Mucosa of gallbladder (tissue), 1 donor: Measurements from ENCODE around the gene ZNF764. TPM values are rescaled to one million over a fixed set of nuclear protein-coding genes. Genes with fewer than 3 reads are reported as not detected.
"Not testable (repeated sequence)": the region's sequence is repeated elsewhere in the genome, so short reads cannot be mapped to it uniquely, and the experiment has no call there.

Experiments used
- DNase-seq: peaks from one replicate; pipeline ENCODE4 v3.0.0-alpha.2; 2020; ENCODE audit warnings: low spot score
- total RNA-seq: library from RNA; stranded (reverse); gene quantifications from one replicate; pipeline ENCODE4 v1.2.1, GENCODE V29; 2021
- donor health status: DM: no; HTN: no; CAD: no.

The ZNF764 gene
- total RNA-seq, 1 donor from 2014 or later = 12.1 TPM

DNA sequence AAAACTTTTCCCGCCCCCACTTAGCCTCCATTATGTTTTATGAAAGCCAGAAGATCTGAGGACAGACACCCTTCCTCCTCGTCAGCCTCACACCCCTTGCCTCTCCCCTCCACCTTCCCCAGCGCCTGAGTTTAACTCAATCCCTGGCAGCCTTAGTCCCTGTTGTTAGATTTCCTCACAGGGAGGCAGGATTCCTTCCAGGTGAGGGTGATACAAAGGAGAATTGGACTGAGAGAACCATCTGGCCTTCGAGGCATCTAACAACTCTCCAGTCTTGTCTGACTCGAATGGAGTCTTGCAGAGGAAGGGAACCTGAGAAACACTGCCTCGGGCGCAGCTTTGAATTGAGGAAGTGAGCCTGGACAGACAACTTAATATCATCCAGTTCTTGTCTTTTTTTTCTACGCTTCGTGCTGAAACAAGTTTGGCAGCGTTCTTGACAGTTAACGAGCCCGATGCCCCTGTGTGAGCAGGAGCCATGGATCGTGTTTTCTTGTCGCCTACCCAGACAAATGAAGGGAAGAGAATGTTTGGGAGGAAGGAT, 30.5 kb downstream of the ZNF764 start:
- DNase-seq = no peak

DNA sequence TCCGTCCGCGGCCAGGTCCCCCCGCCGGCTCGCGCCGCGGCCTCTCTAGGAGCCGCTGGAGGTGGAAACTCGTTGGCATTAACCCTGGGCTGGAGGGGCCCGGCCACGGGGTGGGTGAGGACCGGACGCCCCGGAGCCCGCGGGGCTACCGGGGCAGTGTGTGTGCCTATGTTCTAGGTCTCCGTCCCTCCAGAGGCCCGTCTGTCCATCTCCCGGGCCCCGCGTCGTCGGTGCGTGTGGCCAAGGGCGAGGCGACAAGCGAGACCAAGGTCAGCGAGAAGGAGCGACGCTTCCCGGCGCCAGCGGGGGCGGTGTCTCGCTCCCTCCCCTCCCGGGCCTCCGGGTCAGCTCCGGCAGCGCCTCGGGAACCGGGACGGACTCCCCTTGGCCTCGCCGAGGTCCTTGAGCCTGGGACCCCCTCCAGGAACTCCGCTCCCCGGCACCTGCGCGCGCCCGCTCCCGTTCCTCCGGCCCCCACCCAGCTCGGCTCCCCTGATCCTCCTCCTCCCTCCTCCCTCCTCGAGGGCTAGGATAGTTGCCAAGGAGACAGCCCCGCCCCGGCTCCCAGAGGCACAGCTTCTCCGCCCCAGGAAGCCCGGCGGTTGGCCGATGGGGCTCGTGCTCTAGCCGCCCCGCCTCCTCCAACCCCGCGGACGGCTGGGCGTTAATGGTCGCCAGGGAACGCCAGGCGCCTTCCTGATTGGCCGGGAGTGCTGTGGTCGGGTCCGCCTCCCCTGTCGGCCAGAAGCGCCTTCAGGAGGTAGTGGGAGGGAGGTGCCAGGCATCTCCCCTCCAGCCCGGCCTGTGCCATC, 31.1 kb downstream of the ZNF764 start:
- peak; percentile 98 for DNase-seq

DNA sequence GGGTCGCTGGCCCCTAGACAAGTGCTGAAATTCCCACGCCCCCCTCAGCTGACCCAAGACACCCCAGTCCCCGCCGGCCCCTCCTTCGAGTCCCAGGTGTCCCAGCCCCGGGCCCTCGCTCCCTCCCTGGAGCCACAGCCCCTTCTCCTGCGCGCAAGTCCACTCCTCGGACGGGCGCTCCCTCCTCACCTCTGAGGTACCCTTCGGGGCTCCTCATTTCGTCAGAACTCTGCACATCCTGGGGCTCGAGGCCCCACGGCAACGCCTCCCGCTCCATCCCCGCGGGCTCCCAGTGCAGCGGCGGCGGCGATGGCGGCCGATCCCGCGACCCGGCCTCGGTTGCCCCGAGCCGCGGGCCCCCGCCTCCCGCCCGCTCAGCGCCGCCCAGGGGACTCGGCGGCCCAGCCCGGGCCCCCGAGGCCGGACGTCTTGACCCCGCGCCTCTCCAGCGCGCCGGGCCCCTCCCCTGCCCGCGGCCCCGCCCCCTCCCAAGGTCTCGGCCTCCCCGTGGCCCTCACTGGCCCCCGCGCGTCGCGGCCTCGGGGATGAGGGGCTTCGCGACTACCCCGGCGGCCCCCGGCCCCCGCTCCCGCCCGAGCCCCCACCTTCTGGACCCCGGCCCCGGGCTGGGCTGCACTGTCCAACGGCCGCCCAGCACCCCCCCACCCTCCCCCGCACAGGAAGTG, 31.9 kb downstream of the ZNF764 start, which contains the start of gene ZNF768:
ZNF768 (minus strand) TSS at position 430 of the 686 bp plus-strand sequence; CDS start at position 277, 153 bp downstream.
- DNase-seq = no peak

DNA sequence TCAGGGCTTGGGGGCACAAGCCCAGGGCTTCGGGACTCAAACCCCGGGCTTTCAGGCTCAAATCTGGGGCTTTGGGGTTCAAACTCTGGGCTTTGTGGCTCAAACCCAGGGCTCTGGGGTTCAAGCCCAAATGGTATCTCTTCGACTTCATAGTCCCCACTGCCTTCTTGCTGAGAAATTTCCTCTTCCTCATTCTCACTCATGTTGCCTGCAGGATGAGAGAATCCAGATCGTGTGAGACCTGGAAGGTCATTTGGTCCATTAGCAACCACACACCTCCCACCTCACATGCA, 32.4 kb downstream of the ZNF764 start:
- DNase-seq = no peak

DNA sequence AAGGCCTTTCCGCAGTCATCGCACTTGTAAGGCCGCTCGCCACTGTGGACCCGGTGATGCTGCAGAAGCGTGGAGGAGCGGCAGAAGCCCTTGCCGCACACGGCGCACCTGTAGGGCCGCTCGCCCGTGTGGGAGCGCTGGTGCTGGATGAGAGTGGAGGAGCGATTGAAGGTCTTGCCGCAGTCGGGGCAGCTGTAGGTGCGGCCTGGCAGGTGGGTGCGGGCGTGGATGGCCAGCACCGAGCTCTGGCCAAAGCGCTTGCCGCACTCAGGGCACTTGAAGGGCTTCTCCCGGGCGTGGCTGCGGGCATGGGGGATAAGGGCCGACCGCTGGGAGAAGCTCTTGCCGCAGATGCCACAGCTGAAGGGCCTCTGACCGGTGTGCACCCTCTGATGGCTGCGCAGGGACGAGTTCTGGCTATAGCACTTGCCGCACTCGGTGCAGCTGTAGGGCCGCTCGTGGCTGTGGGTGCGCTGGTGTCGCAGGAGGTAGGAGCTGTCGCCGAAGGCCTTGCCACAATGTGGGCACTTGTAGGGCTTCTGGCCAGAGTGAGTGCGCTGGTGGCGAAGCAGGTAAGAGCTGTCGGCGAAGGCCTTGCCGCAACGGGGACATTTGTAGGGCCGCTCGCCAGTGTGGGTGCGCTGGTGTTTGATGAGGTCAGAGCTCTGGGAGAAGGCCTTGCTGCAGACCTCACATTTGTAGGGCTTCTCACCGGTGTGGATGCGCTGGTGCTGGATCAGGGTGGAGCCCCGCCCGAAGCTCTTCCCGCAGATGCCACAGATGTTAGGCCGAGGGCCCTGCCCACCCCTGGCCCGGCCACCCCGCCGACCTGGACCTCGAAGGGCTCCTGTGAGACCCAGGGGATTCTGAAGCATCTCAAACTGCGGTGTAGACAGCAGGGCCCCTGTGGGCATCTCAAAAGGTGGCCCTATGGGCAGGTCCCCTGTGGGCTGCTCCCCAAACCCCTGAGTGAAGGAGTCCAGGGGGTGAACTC, 33.3 kb downstream of the ZNF764 start:
- no peak for DNase-seq

DNA sequence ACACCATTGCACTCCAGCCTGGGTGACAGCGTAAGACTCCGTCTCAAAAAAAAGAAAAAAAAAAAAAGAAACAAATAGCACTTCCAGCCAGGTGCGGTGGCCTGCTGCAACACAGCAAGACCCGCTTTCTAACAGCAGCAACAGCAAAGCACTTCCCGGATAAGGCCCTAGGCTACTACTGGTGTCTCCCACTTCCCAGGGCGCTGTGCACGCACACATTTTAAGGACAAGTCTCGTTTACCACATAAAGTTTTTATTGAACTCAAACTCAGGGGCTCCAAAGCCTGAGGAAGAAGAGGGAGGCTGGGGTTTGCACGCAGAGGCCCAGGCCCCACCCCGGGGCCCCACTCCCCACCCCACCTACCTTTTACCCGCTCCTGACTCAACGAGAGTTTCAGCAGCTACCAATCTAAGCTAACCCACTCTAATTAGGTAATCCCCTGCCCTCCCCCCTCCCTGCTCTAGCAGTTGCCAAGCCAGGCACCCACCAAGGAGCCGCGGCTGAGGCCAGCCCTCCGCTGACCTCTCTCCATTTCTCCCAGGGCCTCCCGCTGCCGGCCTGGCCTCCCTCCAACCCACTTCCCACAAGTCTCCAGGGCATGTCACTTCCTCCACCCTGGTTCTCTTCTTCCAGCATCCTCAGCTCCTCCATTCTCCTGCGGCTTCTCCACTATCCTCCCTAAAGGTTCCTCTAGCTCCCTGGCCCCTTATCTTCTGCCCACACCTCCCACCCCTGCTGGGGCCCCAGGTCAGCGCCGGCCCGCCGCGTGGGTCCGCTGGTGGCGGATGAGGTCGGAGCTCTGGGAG, 34.2 kb downstream of the ZNF764 start:
- no peak for DNase-seq

DNA sequence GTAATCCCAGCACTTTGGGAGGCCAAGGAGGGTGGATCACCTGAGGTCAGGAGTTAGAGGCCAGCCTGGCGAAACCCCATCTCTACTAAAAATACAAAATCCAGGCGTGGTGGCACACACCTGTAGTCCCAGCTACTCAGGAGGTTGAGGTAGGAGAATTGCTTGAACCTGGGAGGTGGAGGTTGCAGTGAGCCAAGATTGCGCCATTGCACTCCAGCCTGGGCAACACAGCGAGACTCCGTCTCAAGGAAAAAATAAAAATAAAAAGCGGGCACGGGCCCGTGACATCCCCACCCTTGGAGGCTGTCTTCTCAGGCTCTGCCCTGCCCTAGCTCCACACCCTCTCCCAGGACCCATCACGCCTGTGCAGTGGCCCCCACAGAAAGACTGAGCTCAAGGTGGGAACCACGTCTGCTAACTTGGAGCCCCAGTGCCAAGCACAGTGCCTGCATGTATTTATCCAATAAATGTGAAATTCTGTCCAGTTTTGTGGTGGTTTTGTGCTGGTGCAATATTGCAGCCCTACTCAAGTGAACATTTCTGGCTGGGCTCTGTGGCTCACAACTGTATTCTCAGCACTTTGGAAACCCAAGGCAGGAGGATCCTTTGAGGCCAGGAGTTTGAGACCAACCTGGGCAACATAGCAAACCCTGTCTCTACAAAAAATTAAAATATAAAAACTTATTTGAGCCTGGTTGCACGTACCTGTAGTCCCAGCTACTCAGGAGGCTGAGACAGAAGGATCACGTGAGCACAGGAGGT, 35.3 kb downstream of the ZNF764 start:
- DNase-seq = not testable (repeated sequence)

DNA sequence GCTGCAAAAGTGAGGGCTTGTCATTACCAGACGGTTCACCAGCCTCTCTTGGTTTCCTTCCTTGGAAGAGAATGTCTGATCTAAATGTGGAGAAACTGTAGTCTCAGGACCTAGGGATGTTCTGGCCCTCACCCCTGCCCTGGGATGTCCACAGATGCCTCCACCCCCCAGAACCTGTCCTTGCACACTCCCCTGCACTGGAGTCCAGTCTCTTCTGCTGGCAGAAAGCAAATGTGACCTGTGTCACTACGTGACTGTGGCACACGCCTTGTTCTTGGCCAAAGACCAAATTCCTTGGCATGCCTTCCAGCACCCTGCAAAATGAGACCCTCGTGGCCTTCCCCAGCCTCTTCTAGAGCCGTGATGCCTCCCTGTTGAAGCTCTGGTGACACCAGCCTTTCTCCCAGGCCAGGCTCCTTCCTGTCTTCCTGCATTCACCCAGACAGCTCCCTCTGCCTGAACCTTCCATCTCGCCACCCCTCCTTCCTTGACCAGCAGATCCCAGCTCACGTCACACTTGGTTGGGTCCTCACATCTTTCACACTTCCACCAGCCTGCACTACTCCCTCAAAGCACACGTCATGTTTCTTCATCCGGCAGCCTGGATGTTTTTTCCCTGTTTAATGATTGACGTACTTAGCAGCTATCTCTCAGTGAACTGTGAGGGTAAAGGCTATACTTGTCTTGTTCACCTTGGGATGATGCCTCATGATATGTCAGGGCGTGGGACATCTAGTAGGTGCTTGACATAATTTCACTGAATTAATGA, 36.1 kb downstream of the ZNF764 start:
- DNase-seq = peak; percentile 38

DNA sequence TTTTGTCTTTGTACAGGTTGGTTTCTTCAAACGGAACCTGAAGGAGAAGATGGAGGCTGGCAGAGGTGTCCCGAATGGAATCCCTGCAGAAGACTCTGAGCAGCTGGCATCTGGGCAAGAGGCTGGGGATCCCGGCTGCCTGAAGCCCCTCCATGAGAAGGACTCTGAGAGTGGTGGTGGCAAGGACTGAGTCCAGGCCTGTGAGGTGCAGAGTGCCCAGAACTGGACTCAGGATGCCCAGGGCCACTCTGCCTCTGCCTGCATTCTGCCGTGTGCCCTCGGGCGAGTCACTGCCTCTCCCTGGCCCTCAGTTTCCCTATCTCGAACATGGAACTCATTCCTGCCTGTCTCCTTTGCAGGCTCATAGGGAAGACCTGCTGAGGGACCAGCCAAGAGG, 36.7 kb downstream of the ZNF764 start:
- DNase-seq = no peak

DNA sequence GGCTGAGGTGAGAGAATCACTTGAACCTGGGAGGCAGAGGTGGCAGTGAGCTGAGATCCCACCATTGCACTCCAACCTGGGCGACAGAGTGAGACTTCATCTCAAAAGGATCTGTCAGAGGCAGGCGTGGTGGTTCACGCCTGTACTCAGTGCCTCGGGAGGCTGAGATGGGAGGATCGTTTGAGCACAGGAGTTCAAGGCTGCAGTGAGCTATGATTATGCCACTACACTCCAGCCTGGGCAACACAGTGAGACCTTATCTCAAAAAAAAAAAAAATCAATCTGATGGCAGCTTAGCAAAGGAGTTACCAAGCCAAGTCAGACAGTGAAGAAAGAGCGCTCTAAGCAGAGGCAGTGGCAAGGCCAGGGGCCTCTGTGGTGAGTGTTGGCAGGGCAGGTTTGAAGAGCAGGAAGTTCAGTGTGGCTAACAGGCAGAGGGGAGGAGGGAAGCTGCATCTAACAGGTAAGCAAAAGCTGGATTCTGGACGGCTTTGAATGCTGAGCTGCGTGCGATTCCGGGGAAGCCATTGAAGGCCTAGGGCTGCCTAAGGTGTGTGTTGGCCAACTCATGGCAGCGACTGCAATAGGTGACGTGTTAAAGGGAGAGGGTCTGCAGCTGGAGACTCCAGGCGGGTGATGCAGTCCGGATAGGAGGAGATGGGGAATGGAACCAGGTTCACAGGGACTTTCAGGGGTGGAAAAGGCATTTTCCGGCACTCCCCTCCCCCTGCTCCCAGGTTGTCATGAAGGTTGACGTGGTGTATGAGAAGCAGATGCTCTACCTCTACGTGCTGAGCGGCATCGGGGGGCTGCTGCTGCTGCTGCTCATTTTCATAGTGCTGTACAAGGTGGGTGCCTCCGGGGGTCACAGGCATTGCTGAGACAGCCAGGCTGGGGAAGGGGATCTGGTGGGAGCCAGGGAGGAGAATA, 38.8 kb downstream of the ZNF764 start:
- DNase-seq = no peak

DNA sequence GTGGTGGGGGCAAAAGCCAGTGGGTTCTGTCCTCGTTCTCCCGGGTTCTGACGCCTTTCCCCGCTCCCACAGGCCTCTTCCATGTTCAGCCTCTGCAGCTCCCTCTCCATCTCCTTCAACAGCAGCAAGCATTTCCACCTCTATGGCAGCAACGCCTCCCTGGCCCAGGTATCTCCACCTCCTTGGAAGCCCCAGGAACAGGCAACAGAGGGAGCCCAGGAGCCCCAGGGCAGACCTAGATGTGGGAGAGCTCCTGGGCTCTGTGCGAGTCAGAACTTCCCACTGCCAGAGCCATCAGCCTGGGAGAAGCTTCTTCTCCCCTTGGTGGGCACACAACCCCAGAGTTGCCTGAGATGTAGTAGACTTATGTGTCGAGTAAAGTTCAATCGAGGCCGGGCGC, 39.6 kb downstream of the ZNF764 start:
- DNase-seq = no peak

DNA sequence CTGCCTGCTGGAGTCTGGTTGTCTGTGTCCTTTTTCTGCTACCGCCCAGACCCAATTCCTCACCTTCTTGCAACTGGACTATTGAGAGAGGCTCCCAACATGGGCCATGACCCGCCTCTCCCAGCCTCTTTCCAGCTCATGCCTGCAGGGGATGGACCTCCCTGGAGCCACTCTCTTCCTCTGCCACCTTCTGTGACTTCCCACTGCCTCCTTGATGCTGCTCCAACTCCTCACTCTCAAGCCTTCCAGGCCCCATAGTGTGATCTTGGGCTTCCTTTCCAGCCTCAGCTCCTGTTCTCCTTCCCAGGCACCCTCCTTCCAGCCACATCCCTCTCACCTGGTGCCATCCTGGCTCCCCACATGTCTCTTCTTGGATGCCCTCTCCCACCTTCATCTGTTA, 42.9 kb downstream of the ZNF764 start:
- DNase-seq = no peak

DNA sequence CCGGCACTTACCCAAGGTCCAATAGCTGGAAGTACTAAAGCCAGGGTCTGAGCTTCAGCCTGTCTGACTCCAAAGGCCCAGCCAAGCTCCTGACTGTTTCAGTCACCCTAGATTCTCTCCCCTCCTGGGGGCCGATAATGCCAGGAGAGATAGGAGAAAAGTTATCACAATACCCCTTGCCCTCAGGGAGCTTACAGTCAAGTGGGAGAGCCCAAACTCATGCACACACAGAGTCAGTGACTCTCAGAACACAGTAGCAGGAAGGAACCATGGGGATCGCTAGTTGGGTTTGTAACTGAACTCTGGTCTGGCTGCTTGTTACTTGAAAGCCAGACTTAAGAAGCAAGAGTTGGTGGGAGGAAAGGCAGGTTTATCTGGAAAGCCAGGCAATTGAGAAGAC, 46.7 kb downstream of the ZNF764 start:
- DNase-seq = no peak

DNA sequence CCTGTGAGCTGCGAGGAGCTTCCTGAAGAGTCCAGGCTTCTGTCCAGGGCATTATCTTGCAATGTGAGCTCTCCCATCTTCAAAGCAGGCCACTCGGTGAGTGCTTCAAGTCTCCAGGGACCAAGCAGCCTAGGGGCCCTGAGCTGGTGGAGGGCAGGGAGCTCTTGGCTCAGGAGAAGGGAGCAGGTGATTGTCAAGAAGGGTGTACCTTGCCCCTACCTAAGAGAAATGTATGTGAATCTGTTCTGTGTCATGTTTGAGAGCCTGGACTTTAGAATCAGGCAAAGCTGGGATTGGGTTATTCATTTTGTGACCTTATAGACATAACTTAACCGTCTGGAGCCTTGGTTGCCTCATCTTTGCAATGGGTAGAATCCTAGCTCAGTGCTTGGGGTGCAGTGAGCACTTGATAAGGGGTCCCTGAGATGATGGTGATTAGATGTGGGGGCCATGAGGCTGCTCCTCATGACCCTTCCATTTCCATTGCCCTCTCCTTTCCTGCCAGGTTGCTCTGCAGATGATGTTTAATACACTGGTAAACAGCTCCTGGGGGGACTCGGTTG, 47.7 kb downstream of the ZNF764 start:
- DNase-seq = no peak

DNA sequence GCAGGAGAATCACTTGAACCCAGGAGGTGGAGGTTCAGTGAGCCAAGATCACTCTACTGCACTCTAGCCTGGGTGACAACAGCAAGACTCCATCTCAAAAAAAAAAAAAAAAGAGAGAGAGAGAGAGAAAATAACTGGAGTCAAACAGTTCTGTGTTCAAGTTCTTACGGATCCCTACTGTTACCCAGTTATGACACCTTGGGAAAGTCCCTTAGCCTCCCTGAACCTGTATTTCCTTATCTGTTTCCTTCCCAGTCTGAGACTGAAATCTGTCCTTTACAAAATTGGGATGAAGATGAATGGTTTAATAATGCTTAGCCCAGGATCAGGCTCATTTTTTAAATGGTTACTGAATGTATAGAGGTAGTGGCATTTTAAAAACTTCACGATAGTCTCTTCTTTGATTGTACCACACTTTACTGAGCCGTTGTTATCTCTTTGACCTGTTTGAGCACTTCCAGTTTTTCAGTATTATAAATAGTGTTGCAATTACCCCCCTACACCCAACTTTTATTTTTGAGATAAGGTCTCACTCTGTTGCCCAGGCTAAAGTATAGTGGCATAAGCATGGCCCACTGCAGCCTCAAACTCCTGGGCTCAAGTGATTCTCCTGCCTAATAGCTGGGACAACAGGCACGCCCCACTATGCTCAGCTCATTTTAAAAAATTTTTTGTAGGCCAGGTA, 49.0 kb downstream of the ZNF764 start:
- DNase-seq = no peak
